H4 (cell line): Measurements from ENCODE around the gene CRABP2. TPM values are rescaled to one million over a fixed set of nuclear protein-coding genes. Genes with fewer than 3 reads are reported as not detected.
A peak's percentile ranks its signal among the peaks of the same experiment; 100 is the strongest.

Experiments
- DNase-seq: peaks from one replicate; pipeline ENCODE4 v3.0.0-alpha.2; 2015; ENCODE audit warnings: low spot score
- total RNA-seq: library from RNA; depleted of rRNA; stranded (reverse); fragments of >200 nt; shearing (Covaris generic); gene quantifications from 2 replicates; pipeline ENCODE4 v1.2.3, GENCODE V29; 2014

The CRABP2 gene
- total RNA-seq, 1 experiment from 2014 or later: 0.95 TPM

DNA sequence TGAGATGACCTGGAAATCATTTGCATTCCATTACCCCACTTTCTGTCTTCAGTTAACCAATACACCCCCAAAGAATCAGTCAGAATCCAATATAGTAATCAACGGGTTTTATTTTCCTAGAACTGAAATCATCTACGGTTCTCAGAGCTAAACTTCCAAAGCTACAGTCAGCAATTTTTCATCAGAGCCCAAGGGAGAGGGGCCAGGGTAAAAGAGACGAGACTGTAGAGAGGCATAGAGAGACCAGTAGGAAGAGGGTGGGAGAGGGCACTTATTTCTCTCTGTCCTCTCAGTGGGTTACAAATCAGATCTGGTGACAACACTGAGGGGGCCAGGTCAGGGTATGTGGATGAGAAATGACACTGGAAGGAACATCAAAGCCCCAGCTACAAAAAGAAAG lies 36.6 kb upstream of the CRABP2 start:
- DNase-seq: peak; percentile 2

DNA sequence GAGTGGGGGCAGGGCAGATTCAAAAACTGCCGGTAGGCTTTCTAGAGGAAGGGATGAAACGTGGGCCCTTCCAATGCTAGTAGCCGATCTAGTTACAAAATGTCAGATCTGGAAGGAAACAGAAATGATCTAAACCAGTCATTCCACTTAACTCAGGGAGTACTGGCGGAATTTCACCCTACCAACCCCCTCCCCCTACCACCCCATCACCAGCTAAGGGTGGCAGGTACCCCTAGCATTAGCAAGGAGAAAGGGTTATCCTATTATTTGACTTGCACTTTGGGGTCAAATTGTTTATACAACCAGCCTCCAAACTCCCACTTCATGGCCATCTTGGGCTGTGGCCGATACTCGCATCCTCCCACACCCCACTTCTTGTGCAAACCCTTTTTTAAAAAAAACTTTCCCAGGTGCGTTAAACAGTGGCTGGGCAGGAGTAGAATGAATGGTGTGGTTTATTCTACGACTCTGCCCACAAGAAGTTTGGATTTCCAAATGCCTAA lies 36.1 kb upstream of the CRABP2 start:
- DNase-seq: no peak

DNA sequence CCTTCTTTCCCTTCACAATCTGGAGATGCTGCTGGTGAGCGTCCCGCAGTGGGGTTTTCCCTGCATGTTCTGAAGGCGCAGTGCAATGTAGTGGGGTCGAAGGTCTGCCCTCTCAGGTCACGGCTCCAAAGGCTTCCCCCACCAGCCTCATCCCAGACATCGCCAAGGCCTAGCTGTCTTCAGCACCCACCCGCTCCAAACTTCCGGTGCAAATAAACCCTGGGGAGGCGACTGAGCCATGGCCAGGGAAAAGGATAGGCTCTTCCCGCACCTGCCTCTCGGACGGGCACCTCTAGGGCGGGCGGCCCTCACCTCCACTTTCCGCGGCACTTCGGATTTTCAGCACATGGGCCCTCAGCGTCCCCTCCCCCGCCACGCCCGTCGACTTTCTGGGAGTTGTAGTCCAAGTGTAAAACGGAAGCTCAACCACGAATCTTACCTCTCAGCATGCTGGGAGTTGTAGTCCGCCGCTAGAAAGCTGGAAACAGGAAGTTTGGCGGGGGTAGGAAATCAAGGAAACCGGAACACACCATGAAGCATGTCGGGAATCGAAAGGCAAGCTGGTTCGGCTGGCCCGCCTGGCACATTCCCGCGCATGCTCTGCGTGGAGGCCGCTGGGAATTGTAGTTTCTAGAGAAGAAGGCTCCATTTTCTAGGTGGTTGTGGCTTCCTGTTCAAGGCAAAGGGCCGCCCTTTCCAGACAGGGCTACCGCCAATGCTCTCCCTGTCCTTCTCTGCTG lies 35.5 kb upstream of the CRABP2 start, which contains the start of gene MRPL24:
MRPL24 (minus strand) TSS at position 348 of the 740 bp plus-strand sequence. CDS start 2,384 bp downstream, outside the sequence.
- DNase-seq: peak; percentile 99

DNA sequence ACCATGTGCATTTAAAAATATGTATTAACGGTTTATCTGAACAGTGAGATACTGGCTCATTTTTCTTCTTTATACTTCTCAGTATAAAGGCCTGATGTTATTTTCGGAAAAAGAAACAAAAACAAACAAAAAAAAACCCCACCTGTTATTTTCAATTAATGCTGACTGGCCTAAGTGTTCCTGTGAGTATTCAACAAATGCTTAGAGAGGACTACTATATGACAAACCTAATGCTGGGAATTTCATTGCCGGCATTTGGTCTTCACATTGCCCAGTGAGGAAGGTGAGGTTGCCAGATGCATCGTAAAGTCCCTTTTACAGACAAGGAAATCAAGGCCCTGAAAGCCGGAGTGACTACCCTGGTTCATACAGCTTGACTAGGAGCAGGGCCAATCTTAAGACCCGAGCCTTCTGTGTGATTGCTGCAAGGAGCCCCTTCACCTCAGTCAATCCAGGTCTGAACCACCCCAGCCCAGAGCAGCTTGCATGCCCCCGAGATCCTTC lies 34.9 kb upstream of the CRABP2 start:
- peak; percentile 6 for DNase-seq

DNA sequence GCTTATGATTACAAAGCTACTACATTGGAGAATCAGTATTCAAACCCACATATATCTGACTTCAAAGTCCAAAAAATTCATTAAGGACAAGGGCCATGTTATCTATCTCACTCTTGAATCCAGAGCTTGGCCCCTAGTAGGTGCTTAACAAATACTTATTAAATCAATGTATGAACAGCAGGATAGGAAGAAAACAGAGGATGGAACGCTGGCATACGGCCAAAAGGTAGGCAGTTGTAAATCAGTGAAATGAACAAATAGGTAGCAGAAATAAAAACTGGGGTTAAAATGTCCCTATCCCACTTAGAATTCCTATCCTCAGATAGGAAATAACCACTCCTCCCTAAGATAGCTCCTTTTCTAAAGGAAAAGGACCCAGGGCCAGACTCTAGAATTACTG lies 33.5 kb upstream of the CRABP2 start:
- no peak for DNase-seq

DNA sequence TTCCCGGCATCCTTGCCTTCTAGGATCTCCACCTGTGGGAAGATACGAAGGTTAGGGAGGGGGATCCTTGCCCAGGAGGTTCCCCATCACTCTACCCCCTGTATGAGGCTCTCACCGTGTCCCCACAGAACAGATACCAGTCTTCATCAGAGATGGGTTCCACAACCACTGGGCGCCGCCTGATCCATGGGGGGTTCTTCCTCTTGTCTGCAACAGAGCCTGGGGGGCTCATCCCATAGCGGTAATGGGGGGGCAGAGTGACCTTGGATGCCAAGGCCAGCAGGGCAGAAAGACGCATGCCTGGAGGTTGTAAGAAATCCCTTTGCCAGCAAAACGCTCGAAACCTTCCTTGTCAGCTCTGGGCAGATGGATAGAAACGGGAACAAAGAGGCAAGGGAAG lies 33.0 kb upstream of the CRABP2 start:
- peak; percentile 1 for DNase-seq

DNA sequence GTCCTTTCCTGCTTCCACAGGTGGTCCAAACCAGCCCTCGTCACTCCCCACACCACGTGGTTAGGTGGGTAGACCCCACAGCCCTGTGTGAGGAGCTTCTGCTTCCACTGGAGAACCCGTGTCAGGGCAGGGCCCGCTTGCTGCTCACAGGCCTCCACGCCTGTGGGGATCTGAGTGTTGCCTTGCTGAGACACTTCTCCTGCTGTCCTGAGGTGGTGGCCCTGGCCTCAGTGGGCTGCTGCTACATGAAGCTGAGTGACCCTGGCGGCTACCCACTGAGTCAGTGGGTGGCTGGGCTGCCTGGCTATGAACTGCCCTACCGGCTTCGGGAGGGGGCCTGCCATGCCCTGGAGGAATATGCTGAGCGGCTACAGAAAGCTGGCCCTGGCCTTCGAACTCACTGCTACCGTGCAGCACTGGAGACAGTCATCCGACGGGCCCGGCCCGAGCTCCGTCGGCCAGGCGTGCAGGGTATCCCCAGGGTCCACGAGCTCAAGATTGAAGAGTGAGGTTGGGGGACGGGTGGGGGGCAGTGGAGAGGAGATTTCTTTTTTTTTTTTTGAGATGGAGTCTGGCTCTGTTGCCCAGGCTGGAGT lies 28.7 kb upstream of the CRABP2 start:
- DNase-seq: no peak

DNA sequence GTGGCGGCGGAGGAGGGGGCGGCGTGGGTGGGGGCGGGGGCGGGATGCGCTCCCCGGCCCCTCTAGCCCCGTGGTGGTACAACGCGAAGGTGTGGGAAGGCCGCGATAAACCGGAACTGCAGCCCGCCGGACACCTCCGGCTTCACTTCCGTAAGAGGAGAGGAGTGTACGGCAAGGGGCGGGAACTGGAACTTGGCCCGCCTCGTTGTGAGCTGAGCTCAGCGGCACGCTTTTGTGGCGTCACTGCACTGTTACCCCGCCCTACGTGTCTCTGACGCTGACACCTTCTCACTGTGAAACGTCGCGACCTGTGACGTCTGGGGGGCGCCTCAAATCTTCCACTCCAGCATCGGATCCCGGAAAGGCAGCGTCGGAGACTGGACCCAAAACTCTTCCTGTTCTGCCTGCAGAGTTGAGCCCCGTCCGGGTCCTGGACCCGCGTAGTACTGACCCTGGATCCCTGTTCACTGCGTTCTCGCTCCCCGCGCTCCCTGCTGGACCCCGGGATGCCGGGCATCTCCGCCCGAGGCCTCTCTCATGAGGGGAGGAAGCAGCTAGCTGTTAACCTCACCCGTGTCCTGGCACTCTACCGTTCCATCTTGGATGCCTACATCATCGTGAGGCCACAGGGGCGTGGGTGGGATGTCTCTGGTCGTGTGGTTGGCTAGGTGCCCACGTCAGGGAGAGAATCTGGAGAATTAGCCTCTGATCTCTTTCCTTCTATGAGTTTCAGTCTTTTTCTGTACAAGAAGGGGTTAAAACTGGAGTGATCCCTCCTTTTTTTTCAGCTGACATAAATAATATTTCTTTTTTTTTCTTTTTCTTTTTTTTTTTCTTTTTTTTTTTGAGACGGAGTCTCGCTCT lies 23.4 kb upstream of the CRABP2 start, which contains the start of gene ISG20L2:
ISG20L2 (minus strand) TSS at position 168 of the 864 bp plus-strand sequence. CDS start 1,114 bp downstream, outside the sequence.
- peak; percentile 98 for DNase-seq

DNA sequence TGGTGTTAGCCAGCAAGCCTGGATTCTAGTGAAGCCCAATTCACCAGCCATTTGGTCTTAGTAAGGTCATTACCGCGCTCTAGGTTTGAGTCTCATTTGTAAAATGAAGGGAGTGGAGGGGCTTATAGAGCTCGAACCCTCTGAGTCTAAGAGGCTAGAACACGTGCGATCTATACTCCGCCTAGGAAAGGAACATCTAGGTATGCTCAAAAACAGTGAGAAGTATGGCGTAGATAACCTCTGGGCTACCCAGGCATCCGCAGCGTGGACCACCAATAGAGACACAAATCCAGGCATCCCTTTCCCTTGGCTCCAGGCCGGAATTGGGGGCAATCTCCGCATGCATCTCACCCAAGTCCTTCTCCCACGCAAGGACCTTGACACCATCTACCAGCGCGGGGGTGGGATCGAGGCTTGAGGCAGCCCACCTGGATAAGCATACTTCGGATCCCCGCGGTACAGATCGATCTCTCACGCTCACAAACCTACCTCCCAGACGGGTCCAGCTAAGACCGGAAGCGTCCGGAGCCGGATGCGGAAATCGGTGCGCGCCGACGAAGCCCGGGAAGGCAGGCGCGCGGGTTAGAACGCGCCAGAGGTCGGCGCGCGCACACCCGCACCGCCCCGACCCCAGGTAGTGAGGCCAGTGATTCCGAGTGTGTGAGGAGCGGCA lies 22.7 kb upstream of the CRABP2 start, which contains the start of gene METTL25B:
METTL25B (plus strand) TSS at position 544 of the 673 bp plus-strand sequence. CDS start 636 bp downstream, outside the sequence.
- DNase-seq: peak; percentile 73

DNA sequence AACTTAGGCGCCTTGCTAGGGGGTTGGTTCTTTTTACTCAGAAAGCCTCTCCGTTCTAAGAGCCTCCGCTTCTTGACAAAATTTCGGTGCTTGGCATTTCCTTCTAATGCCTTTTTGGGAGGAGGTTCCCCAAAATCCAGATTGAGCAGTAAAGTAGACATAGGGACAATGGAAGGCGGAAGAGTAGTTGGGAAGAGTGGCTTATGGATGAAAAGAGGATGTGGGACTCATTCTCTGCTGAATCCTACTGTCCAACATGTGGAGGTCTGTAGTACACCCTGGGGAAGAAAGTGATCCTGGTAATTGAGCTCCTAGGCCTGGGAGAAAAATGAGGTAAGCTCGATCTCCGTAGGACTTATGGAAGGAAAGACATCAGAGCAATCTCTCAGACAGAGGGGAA lies 22.1 kb upstream of the CRABP2 start:
- no peak for DNase-seq

DNA sequence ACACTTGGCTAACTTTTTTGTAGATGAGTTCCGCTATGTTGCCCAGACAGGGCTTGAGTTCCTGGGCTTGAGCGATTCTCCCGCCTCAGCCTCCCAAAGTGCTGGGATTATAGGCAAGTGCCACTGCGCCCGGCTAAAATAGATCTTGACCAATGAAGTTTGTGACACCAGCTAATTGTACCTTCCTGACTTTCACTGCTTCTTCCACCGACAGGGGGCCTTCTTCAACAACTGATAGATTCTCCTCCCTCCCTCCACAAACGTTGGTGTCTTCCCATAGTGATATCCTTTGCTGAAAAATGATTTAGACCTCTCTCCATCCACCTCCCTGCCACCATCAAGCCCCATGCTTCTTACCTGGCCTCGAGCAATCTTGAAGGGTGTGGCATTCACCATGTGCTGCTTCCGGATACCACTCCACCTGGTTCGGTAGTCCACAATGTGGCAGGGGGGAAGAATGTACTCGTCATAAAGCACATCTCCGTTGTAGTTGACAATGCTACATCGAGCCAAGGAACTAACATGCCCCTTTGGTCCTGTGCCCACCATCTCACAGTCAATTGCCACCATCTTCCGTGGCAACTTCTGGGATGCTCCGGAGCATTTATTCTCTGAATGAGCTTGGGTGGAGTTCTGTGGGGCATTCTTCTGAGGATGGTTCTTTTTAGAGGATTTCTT lies 21.3 kb upstream of the CRABP2 start:
- peak; percentile 63 for DNase-seq

DNA sequence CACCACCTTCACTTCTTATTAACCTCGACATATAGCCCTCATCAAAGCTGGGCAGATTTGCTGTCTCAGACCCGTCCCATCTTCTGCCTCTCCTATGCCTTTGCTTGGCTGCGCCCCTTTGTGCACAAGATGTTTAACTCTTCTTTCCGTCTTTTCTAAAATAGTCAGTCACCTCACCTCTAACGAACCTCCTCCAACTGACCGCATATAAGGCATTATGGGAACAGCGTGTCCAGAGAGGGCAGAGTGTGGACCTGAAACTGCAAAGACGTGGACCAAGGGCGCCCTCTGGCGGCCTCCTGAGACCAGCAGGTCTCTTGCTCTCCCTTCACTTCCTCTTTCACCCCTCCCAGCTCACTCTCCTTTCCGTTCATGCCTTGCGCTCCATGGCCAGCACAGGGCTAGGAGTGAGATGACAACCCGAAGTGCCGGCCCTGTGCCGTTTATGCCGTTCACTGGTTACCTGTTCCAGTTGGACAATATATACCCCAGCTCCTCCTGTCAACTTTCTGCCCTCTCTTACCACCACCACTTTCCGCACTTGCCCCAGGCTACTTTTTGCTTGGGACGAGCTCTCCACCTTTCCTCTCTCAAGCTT lies 20.4 kb upstream of the CRABP2 start:
- DNase-seq: peak; percentile 81

DNA sequence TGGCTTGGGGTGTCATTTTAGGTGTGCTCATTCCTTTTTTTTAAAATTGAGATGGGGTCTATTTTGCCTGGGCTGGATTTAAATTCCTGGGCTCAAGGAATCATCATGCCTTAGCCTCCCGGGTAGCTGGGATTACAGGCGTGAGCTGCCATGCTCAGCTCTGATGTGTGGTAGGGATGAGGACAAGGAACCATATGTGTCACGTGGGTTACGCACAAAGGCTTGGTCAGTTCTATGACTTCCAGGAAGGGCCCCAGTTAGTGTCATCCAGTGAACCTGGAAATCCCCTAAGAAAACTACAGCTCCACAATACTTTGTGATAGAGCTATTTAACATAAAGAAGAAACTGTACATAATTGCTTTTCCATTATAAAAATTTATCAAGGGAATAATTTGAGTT lies 16.2 kb upstream of the CRABP2 start:
- no peak for DNase-seq

DNA sequence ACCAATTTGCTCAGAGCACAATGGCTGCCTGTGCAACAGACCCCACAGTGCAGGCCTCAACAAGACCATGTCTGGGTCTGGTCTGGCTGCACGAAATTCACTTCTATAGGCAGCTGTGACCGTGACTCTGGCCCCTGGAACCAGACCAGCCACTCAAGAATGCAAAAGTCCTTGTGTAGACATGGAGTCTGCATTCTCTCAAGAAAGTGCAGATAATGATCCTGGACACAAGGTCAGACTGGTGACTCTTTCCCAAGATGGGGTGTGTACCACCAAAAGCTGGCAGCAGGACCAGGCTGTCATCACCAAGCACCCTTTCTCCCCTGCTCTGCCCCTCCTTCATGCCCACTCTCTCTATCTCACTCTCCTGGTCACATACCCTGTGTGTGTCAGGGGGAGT lies 15.7 kb upstream of the CRABP2 start:
- no peak for DNase-seq

DNA sequence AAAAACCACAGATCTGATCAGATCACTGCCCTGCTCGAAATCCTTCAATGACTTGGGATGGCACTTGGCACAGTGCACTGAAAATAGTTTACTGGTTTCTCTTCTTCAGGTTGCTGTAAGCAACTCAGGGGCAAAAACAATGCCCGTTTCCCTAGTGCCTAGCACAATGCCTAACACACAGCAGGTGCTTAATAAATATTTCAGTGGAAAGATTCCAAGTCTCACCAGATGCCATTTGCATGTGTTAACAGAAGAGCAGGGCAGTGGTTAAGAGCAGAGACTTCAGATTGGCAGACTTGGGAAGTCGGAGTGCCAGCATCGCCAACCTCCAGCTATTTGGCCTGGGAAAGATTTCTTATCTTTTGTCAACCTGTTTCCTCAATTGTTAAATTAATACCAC lies 12.0 kb upstream of the CRABP2 start:
- no peak for DNase-seq

DNA sequence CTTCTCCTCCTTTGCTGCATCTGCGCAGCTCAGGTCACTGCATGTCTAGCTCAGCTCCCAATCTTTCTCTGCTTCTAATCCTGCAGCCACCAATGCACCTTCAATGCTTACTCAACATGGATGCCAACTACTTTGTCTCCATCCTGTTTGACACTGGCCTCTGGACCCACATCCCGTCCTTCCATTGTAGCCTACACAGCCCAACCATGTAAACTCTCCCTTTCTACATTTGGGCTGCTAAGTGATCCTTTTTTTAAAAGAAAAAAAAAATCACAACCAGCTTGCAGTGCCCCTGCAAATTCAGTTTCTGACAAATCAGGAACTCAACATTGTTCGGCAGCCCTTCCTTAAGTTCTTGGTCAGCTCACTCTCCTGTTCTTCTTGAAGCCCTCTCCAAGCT lies 9.4 kb upstream of the CRABP2 start:
- no peak for DNase-seq

DNA sequence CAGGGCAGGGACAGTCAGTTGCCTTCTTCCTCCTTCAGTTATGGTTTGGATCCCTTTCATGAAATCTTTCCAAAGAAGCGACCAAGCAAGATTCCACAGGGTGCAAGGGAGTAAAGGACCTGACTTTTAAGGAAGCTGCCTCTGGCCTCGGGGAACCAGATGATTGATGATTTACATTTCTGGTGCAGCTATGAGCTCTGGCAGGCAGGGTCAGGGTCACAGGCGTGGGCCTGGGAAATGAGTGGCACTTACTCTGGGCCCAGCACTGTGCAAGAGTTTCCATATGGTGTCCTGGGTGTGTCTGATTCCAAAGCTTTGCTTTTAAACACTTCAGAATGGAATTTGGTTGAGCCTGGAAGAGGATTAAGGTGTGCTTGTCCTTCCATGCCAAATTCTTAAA lies 7.2 kb upstream of the CRABP2 start:
- DNase-seq: no peak

DNA sequence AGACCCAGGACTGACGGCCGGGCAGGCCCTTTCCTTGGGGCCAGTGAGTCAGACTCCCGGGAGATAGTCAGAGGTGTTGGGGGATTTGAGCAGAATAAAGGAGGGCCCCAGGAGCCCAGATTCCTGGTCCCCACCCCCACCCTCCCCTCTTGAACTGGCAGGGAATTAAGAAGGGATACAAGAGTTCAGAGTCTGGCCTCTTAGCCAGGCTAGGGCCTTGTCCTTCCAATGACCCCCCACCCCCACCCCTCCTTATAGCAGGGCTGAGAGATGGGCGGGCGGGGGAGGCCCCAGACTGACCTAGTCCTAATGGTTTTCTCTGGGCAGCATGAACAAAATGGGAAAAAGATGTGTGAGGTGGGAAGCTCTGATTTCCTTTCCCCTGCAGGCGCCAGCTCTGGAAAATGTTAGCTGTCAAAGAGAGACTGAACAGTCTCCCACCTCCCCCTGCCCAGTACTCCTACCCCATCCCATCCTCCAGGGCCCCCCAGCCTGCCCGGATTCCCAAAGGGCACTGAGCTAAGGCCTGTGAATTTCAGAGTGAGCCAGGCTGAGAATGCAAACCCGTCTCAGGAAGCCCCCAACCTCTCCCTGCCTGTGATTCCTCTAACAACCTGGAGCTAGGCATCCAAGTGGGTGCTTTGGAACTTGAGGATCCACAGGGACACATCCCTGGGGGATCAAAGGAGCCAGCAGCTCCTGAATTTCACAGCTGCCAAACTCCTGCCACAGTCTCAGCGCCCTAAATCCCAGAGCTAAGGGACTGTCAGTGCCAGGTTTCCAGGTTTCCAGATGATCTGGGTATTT lies 5.8 kb upstream of the CRABP2 start:
- no peak for DNase-seq

DNA sequence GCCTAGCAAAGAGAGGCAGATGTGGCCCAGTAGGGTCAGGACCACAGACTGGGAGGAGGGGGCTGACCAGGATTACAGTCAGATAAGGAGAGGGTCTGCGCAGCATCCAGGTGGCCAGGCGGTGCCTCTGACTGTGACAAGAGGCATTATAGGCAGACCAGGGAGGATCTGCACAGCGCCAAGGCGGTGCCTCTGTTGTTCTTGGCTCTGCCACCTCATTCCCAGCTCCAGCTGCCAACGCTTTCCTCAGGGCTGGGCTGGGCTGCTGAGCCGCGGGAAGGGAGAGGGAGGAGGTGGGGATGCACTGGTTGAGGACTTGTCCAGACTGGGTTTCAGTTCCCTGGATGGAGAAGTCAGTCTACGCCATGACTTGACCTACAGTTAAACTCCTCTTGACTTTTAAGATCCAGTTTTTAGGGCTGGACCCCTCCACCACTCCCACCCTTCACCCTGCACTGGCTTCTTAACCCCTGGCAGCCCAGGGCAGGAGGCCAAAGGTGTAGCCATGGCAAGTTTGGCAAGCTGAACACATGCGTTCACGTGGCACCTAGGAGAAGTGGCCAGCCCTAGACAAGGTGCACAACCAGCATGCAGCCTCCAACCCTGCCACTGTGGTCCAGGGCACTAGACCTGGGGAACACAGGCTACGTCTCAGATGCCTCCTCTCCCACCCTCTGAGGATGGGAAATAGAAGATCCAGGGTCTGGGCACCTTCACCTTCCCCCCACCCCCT lies 4.5 kb upstream of the CRABP2 start:
- peak; percentile 76 for DNase-seq
